Activated naive CD4-positive, alpha-beta T cell treated with anti-CD3 and anti-CD28 coated beads, Interleukin-2, amount 50 U/mL, for 24 hours (primary cell): Measurements from ENCODE around the gene PXMP4.
"Not testable (repeated sequence)": the region's sequence is repeated elsewhere in the genome, so short reads cannot be mapped to it uniquely, and the experiment has no call there.

Source experiments
- H3K27ac Mint-ChIP-seq: one replicate; pipeline ENCODE4 v1.8.0; 2021; ENCODE audit warnings: mild to moderate bottlenecking, mixed read lengths
- H3K27me3 Mint-ChIP-seq: one replicate; pipeline ENCODE4 v1.8.0; 2021; ENCODE audit warnings: mixed read lengths
- H3K36me3 Mint-ChIP-seq: one replicate; pipeline ENCODE4 v1.8.0; 2021; ENCODE audit warnings: mixed read lengths
- H3K4me1 Mint-ChIP-seq: one replicate; pipeline ENCODE4 v1.8.0; 2021; ENCODE audit warnings: mixed read lengths
- H3K4me3 Mint-ChIP-seq: one replicate; pipeline ENCODE4 v1.8.0; 2021; ENCODE audit warnings: mild to moderate bottlenecking, mixed read lengths
- H3K9me3 Mint-ChIP-seq: one replicate; pipeline ENCODE4 v1.8.0; 2021; ENCODE audit warnings: mixed read lengths

PXMP4 gene

GRCh38 chr20:33700696-33701441 is 19.2 kb downstream of the PXMP4 start:
- not testable (repeated sequence) for H3K27me3 Mint-ChIP-seq, H3K4me3 Mint-ChIP-seq, H3K4me1 Mint-ChIP-seq, H3K9me3 Mint-ChIP-seq, H3K27ac Mint-ChIP-seq, H3K36me3 Mint-ChIP-seq

- not testable (repeated sequence) for H3K4me1 Mint-ChIP-seq, H3K27me3 Mint-ChIP-seq, H3K9me3 Mint-ChIP-seq, H3K4me3 Mint-ChIP-seq, H3K27ac Mint-ChIP-seq, H3K36me3 Mint-ChIP-seq
These were observed 21.1 kb downstream of the PXMP4 start for GRCh38 chr20:33698966-33699365.

GRCh38 chr20:33697129-33697528 is 23.0 kb downstream of the PXMP4 start:
- no peaks in the 10 kb centered on the region for H3K9me3 Mint-ChIP-seq
- no peaks in the 10 kb centered on the region for H3K36me3 Mint-ChIP-seq
- H3K4me1 Mint-ChIP-seq: no peaks in the 10 kb centered on the region
- no peak overlapping the region for H3K27ac Mint-ChIP-seq
- H3K27me3 Mint-ChIP-seq: no peaks in the 10 kb centered on the region
- no peak overlapping the region for H3K4me3 Mint-ChIP-seq

GRCh38 chr20:33696448-33696847 is 23.7 kb downstream of the PXMP4 start:
- Mint-ChIP-seq H3K36me3 (no peaks in the 10 kb centered on the region), H3K27ac (no peak overlapping the region), H3K4me1 (peaks cover 1% of the 10 kb centered on the region), H3K27me3 (no peaks in the 10 kb centered on the region), H3K4me3 (no peak overlapping the region), H3K9me3 (no peaks in the 10 kb centered on the region)

GRCh38 chr20:33694639-33695012 is 25.5 kb downstream of the PXMP4 start:
- peaks cover 13% of the 10 kb centered on the region for H3K4me1 Mint-ChIP-seq
- H3K27me3 Mint-ChIP-seq: no peaks in the 10 kb centered on the region
- H3K27ac Mint-ChIP-seq: no peak overlapping the region
- no peak overlapping the region for H3K4me3 Mint-ChIP-seq
- no peaks in the 10 kb centered on the region for H3K9me3 Mint-ChIP-seq
- H3K36me3 Mint-ChIP-seq: no peaks in the 10 kb centered on the region

- no peak overlapping the region for H3K4me3 Mint-ChIP-seq
- H3K36me3 Mint-ChIP-seq: no peaks in the 10 kb centered on the region
- no peaks in the 10 kb centered on the region for H3K9me3 Mint-ChIP-seq
- H3K27ac Mint-ChIP-seq: no peak overlapping the region
- no peaks in the 10 kb centered on the region for H3K27me3 Mint-ChIP-seq
- peaks cover 19% of the 10 kb centered on the region for H3K4me1 Mint-ChIP-seq
These were observed 26.1 kb downstream of the PXMP4 start for GRCh38 chr20:33693741-33694638.

- Mint-ChIP-seq H3K27me3 (no peaks in the 10 kb centered on the region), H3K4me3 (no peak overlapping the region), H3K27ac (no peak overlapping the region), H3K4me1 (peaks cover 26% of the 10 kb centered on the region), H3K9me3 (no peaks in the 10 kb centered on the region), H3K36me3 (no peaks in the 10 kb centered on the region)
These were observed 26.8 kb downstream of the PXMP4 start for GRCh38 chr20:33693289-33693688.

GRCh38 chr20:33689973-33690372 is 30.1 kb downstream of the PXMP4 start:
- Mint-ChIP-seq H3K27ac (peak overlapping the region; percentile 65), H3K9me3 (no peaks in the 10 kb centered on the region), H3K4me1 (peaks cover 42% of the 10 kb centered on the region), H3K27me3 (no peaks in the 10 kb centered on the region), H3K4me3 (peak overlapping the region; percentile 73), H3K36me3 (no peaks in the 10 kb centered on the region)

GRCh38 chr20:33689493-33689892 is 30.6 kb downstream of the PXMP4 start:
- Mint-ChIP-seq H3K27ac (no peak overlapping the region), H3K4me1 (peaks cover 45% of the 10 kb centered on the region), H3K36me3 (no peaks in the 10 kb centered on the region), H3K4me3 (peak overlapping the region; percentile 73), H3K27me3 (no peaks in the 10 kb centered on the region), H3K9me3 (no peaks in the 10 kb centered on the region)

- Mint-ChIP-seq H3K9me3 (no peaks in the 10 kb centered on the region), H3K36me3 (no peaks in the 10 kb centered on the region), H3K4me3 (peak overlapping the region; percentile 17), H3K27ac (peak overlapping the region; percentile 78), H3K27me3 (no peaks in the 10 kb centered on the region), H3K4me1 (peaks cover 45% of the 10 kb centered on the region)
These were observed 31.1 kb downstream of the PXMP4 start for GRCh38 chr20:33688938-33689424.

GRCh38 chr20:33687993-33688937 is 31.8 kb downstream of the PXMP4 start:
- no peak overlapping the region for H3K4me3 Mint-ChIP-seq
- no peaks in the 10 kb centered on the region for H3K36me3 Mint-ChIP-seq
- peaks cover 45% of the 10 kb centered on the region for H3K4me1 Mint-ChIP-seq
- no peaks in the 10 kb centered on the region for H3K27me3 Mint-ChIP-seq
- peak overlapping the region; percentile 78 for H3K27ac Mint-ChIP-seq
- H3K9me3 Mint-ChIP-seq: no peaks in the 10 kb centered on the region

- Mint-ChIP-seq H3K4me3 (no peak overlapping the region), H3K27ac (peak overlapping the region; percentile 70), H3K4me1 (peaks cover 45% of the 10 kb centered on the region), H3K36me3 (no peaks in the 10 kb centered on the region), H3K27me3 (no peaks in the 10 kb centered on the region), H3K9me3 (no peaks in the 10 kb centered on the region)
These were observed 32.7 kb downstream of the PXMP4 start for GRCh38 chr20:33687370-33687915.

- H3K27me3 Mint-ChIP-seq: no peaks in the 10 kb centered on the region
- peaks cover 46% of the 10 kb centered on the region for H3K4me1 Mint-ChIP-seq
- peak overlapping the region; percentile 81 for H3K27ac Mint-ChIP-seq
- no peaks in the 10 kb centered on the region for H3K9me3 Mint-ChIP-seq
- H3K36me3 Mint-ChIP-seq: no peaks in the 10 kb centered on the region
- peak overlapping the region; percentile 82 for H3K4me3 Mint-ChIP-seq
These were observed 33.1 kb downstream of the PXMP4 start for GRCh38 chr20:33686984-33687366.

- Mint-ChIP-seq H3K27ac (peak within 1 kb of the TSS; percentile 81), H3K27me3 (no peaks in the 10 kb centered on the region), H3K4me1 (peaks cover 49% of the 10 kb centered on the region), H3K4me3 (peak within 1 kb of the TSS; percentile 84), H3K9me3 (no peaks in the 10 kb centered on the region), H3K36me3 (no peaks in the 10 kb centered on the region)
These were observed 33.8 kb downstream of the PXMP4 start, which contains the start of gene E2F1 for GRCh38 chr20:33686100-33686983. TSS of gene E2F1 (minus strand) at chr20:33686385. CDS start at chr20:33686264, 121 bp downstream.
